HL-60 (cell line): Measurements from ENCODE around the gene PAQR4.

ENCODE experiments used
- CTCF ChIP-seq: IDR thresholded peaks from one replicate; pipeline ENCODE4 v1.5.1; 2011; ENCODE audit warnings: low read length, control low read depth, inconsistent platforms; ENCODE audit not compliant: insufficient read depth
- GABPA ChIP-seq: IDR thresholded peaks from 2 replicates; pipeline ENCODE4 v1.6.1; 2012; ENCODE audit warnings: low read depth
- POLR2AphosphoS5 ChIP-seq: IDR thresholded peaks from 2 replicates; pipeline ENCODE4 v1.6.1; 2012; ENCODE audit warnings: low read depth
- REST ChIP-seq: IDR thresholded peaks from 2 replicates; pipeline ENCODE4 v1.6.1; 2012; ENCODE audit warnings: low read depth; ENCODE audit not compliant: insufficient replicate concordance
- SPI1 ChIP-seq: IDR thresholded peaks from 2 replicates; pipeline ENCODE4 v1.6.1; 2012; ENCODE audit warnings: low read depth, mild to moderate bottlenecking, borderline replicate concordance

- TF ChIP-seq CTCF (no peak), POLR2AphosphoS5 (no peak), GABPA (no peak), REST (no peak), SPI1 (no peak)
Measured at GRCh38 chr16:3003582-3004270, 34.6 kb downstream of the PAQR4 start.
